Fibroblast of lung (primary cell): Measurements from ENCODE around the gene ZNF750. TPM values are rescaled to one million over a fixed set of nuclear protein-coding genes. Genes with fewer than 3 reads are reported as not detected.
A peak's percentile ranks its signal among the peaks of the same experiment; 100 is the strongest.

Source experiments
- DNase-seq, 2 donors: peaks; one replicate each; pipeline versions ENCODE4 v3.0.0 to v3.0.0-alpha.2; 2010; ENCODE audit warnings: low read depth in 2 of 2
- H2AFZ ChIP-seq: 2 replicates; pipeline ENCODE4 v1.5.1; 2012; ENCODE audit warnings: low read length, control low read depth, inconsistent platforms
- H3K27ac ChIP-seq: 2 replicates; pipeline ENCODE4 v1.5.1; 2011; ENCODE audit warnings: low read length, control low read depth; ENCODE audit not compliant: insufficient read depth
- H3K27me3 ChIP-seq: 2 replicates; pipeline ENCODE4 v1.5.1; 2011; ENCODE audit warnings: mild to moderate bottlenecking, low read length; ENCODE audit not compliant: control insufficient read depth, insufficient read depth
- H3K36me3 ChIP-seq: 2 replicates; pipeline ENCODE4 v1.5.1; 2011; ENCODE audit warnings: low read length; ENCODE audit not compliant: control insufficient read depth, insufficient read depth
- H3K4me1 ChIP-seq: 2 replicates; pipeline ENCODE4 v1.5.1; 2011; ENCODE audit warnings: low read length; ENCODE audit not compliant: control insufficient read depth, insufficient read depth; ENCODE audit errors: extremely low read depth
- H3K4me2 ChIP-seq: 2 replicates; pipeline ENCODE4 v1.5.1; 2011; ENCODE audit warnings: low read length, control low read depth; ENCODE audit not compliant: insufficient read depth; ENCODE audit errors: extremely low read depth
- H3K4me3 ChIP-seq, 4 experiments: fragments of 200-600 bp in 1 of 4; sonication (generic) in 1 of 4; replicated peaks in 1 of 4; 2 replicates each; pipeline ENCODE4 v1.5.1; 2011 to 2016; ENCODE audit warnings: low read length in 4 of 4, low read depth in 3 of 4, mild to moderate bottlenecking in 3 of 4, control low read depth in 2 of 4, inconsistent platforms in 1 of 4, mixed read lengths in 1 of 4; ENCODE audit not compliant: insufficient read depth in 1 of 4; ENCODE audit errors: control extremely low read depth in 1 of 4
- H3K79me2 ChIP-seq: 2 replicates; pipeline ENCODE4 v1.5.1; 2012; ENCODE audit warnings: mild to moderate bottlenecking, low read length, inconsistent platforms; ENCODE audit not compliant: control insufficient read depth, insufficient read depth
- H3K9ac ChIP-seq: 2 replicates; pipeline ENCODE4 v1.5.1; 2011; ENCODE audit warnings: mild to moderate bottlenecking, low read length, control low read depth; ENCODE audit not compliant: insufficient read depth
- H3K9me3 ChIP-seq: 2 replicates; pipeline ENCODE4 v1.5.1; 2012; ENCODE audit warnings: low read depth, low read length; ENCODE audit not compliant: control insufficient read depth, insufficient read depth
- H4K20me1 ChIP-seq: 2 replicates; pipeline ENCODE4 v1.5.1; 2011; ENCODE audit warnings: low read length; ENCODE audit not compliant: control insufficient read depth, insufficient read depth; ENCODE audit errors: extremely low read depth
- EZH2 ChIP-seq: IDR thresholded peaks from 2 replicates; pipeline ENCODE4 v1.5.1; 2012; ENCODE audit warnings: low read length, control low read depth, mild to moderate bottlenecking; ENCODE audit errors: missing control alignments
- polyA plus RNA-seq, 2 donors: library from polyadenylated mRNA; depleted of rRNA in 1 of 2; stranded (reverse) in 1 of 2; unstranded in 1 of 2; fragments of >200 nt; gene quantifications; 2 replicates each; pipeline ENCODE4 v1.2.1, GENCODE V29; 2011 to 2012; ENCODE audit warnings: missing spikeins in 1 of 2
- total RNA-seq: library from RNA; depleted of rRNA; stranded (reverse); fragments of >200 nt; gene quantifications from 2 replicates; pipeline ENCODE4 v1.2.1, GENCODE V29; 2014
- TF ChIP-seq, protein P1 (sequence below), 2 donors: IDR thresholded peaks in 1 of 2; conservative IDR thresholded peaks in 1 of 2; 1 replicate in 1 of 2; 2 replicates in 1 of 2; pipeline ENCODE4 v1.5.1; 2011 to 2012; ENCODE audit warnings: low read length in 2 of 2, control low read depth in 1 of 2, inconsistent platforms in 1 of 2, low read depth in 1 of 2, mild to moderate bottlenecking in 1 of 2

The ZNF750 gene
- total and polyA plus RNA-seq, 2 donors (not counting 1 experiment from before 2014, with no cell fraction given), result not detected

GRCh38 chr17:82887255-82888164 is 47.7 kb upstream of the ZNF750 start:
- Histone ChIP-seq H3K79me2 (no peaks in the 10 kb centered on the region), H2AFZ (no peak overlapping the region), H3K9ac (no peak overlapping the region), H3K27ac (no peak overlapping the region), H3K4me2 (no peak overlapping the region), H3K4me3 (no peak overlapping the region), H3K36me3 (no peaks in the 10 kb centered on the region), H3K9me3 (no peaks in the 10 kb centered on the region), H3K27me3 (no peaks in the 10 kb centered on the region), H3K4me1 (peaks cover 6% of the 10 kb centered on the region), H4K20me1 (no peaks in the 10 kb centered on the region)
- peak in 1 of 2 donors; percentile 40 for DNase-seq
- no peak for TF ChIP-seq EZH2
- TF ChIP-seq, protein P1, sequence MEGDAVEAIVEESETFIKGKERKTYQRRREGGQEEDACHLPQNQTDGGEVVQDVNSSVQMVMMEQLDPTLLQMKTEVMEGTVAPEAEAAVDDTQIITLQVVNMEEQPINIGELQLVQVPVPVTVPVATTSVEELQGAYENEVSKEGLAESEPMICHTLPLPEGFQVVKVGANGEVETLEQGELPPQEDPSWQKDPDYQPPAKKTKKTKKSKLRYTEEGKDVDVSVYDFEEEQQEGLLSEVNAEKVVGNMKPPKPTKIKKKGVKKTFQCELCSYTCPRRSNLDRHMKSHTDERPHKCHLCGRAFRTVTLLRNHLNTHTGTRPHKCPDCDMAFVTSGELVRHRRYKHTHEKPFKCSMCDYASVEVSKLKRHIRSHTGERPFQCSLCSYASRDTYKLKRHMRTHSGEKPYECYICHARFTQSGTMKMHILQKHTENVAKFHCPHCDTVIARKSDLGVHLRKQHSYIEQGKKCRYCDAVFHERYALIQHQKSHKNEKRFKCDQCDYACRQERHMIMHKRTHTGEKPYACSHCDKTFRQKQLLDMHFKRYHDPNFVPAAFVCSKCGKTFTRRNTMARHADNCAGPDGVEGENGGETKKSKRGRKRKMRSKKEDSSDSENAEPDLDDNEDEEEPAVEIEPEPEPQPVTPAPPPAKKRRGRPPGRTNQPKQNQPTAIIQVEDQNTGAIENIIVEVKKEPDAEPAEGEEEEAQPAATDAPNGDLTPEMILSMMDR (conservative IDR thresholded peaks at IDR 0.05 in 1 of 2, IDR thresholded peaks at IDR 0.05 in 1 of 2; ENCODE audit: low read depth in 1 of 2, low read length in 2 of 2), result no peak

- DNase-seq, result no peak
- peaks cover 3% of the 10 kb centered on the region for H3K4me1 ChIP-seq
- H3K9me3 ChIP-seq, result no peaks in the 10 kb centered on the region
- no peak for TF ChIP-seq EZH2
- TF ChIP-seq, protein P1 (conservative IDR thresholded peaks at IDR 0.05 in 1 of 2, IDR thresholded peaks at IDR 0.05 in 1 of 2; ENCODE audit: low read depth in 1 of 2, low read length in 2 of 2), result no peak
- no peaks in the 10 kb centered on the region for H3K27me3 ChIP-seq
- no peak overlapping the region for H3K4me3 ChIP-seq
- no peaks in the 10 kb centered on the region for H3K36me3 ChIP-seq
- no peak overlapping the region for H3K9ac ChIP-seq
- no peaks in the 10 kb centered on the region for H3K79me2 ChIP-seq
- no peak overlapping the region for H3K27ac ChIP-seq
- H2AFZ ChIP-seq, result no peak overlapping the region
- H4K20me1 ChIP-seq, result no peaks in the 10 kb centered on the region
- no peak overlapping the region for H3K4me2 ChIP-seq
Observed at GRCh38 chr17:82884970-82885353, 45.1 kb upstream of the ZNF750 start.

GRCh38 chr17:82884341-82884969 is 44.6 kb upstream of the ZNF750 start:
- H3K79me2 ChIP-seq, result no peaks in the 10 kb centered on the region
- no peaks in the 10 kb centered on the region for H3K9me3 ChIP-seq
- peaks cover 3% of the 10 kb centered on the region for H3K4me1 ChIP-seq
- H3K36me3 ChIP-seq, result no peaks in the 10 kb centered on the region
- H3K27me3 ChIP-seq, result no peaks in the 10 kb centered on the region
- H3K4me3 ChIP-seq, result no peak overlapping the region
- no peaks in the 10 kb centered on the region for H4K20me1 ChIP-seq
- no peak for DNase-seq
- no peak for TF ChIP-seq EZH2
- TF ChIP-seq, protein P1 (conservative IDR thresholded peaks at IDR 0.05 in 1 of 2, IDR thresholded peaks at IDR 0.05 in 1 of 2; ENCODE audit: low read depth in 1 of 2, low read length in 2 of 2), result no peak
- no peak overlapping the region for H2AFZ ChIP-seq
- no peak overlapping the region for H3K4me2 ChIP-seq
- no peak overlapping the region for H3K9ac ChIP-seq
- no peak overlapping the region for H3K27ac ChIP-seq
